B cell (primary cell): ENCODE measurements around the gene USP49.
"Not testable (repeated sequence)": the region's sequence is repeated elsewhere in the genome, so short reads cannot be mapped to it uniquely, and the experiment has no call there.

Experiments used
- CTCF ChIP-seq: fragments of 200-600 bp; IDR thresholded peaks from one replicate; pipeline ENCODE4 v1.8.0; 2022; ENCODE audit warnings: antibody characterized with exemption, mild to moderate bottlenecking
- EZH2 ChIP-seq: IDR thresholded peaks from 2 replicates; pipeline ENCODE4 v1.6.1; 2012; ENCODE audit warnings: borderline replicate concordance, low read depth, mild to moderate bottlenecking, moderate library complexity, low read length; ENCODE audit not compliant: insufficient read depth, poor library complexity, severe bottlenecking

DNA sequence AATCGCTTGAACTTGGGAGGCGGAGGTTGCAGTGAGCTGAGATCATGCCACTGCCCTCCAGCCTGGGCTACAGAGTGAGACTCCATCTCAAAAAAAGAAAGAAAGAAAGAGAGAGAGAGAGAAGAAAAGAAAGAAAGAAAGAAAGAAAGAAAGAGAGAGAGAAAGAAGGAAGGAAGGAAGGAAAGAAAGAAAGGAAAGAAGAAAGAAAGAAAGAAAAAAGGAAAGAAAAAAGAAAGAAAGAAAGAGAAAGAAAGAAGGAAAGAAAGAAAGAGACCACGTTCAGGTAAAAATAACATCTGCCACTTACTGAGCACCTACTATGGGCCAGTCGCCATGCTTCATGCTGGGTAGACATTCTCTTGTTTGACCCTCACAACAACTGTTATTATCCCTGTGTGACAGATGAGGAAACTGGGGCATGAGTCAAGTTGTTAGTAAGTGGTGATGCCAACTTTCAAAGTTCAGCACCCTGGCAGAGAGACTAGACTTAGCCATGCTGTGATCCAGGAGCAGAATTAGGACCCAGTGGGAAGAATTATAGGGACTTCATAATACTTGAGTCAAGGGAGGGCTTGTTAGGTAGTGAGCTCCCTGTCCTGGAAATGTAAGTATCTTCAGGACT, 129.0 kb downstream of the USP49 start:
- not testable (repeated sequence) for TF ChIP-seq CTCF, EZH2
